Measurements from ENCODE around the gene OR2S2.
"Not testable (repeated sequence)": the region's sequence is repeated elsewhere in the genome, so short reads cannot be mapped to it uniquely, and the experiment has no call there.

The OR2S2 gene

DNA sequence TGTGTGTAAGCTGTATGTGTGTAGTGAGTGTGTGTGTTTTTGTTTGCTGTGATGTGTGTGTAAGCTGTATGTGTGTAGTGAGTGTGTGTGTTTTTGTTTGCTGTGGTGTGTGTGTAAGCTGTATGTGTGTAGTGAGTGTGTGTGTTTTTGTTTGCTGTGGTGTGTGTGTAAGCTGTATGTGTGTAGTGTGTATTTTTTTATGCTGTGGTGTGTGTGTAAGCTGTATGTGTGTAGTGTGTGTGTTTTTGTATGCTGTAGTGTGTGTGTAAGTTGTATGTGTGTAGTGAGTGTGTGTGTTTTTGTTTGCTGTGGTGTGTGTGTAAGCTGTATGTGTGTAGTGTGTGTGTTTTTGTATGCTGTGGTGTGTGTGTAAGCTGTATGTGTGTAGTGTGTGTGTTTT lies 44.5 kb downstream of the OR2S2 start:
- DNase-seq; in situ Hi-C loops (cut with MboI; ENCODE audit: low pct_unique_long_range_greater_than_20kb, low sequenced_read_pairs): not testable (repeated sequence)

DNA sequence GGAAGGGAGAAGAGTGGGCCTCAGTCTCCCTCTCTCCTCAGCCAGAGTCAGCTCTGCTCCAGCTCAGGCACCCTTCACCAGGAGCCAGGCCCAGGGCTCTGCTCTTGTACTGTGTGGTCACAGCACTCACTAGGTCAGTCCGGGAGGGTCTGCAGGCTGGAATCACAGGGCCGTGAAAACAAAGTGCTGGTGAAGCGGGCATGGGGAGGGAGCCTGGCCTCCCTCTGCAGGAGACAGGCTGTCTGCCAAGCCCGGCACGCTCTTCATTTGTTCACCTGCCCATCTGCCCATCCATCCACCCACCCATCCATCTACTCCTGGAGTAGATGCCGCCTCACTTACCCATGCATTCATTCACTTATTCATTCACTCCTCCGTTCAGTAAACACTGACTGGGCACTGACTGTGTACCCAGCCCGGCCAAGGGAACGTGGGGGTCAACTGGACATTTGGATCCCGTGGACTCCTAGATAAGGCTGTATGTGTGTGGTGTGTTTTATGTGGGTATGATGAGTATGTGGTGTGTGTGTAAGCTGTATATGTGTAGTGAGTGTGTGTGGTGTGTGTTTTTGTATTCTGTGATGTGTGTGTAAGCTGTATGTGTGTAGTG lies 45.1 kb downstream of the OR2S2 start:
- no peak for DNase-seq
- in situ Hi-C loops (cut with MboI; ENCODE audit: low pct_unique_long_range_greater_than_20kb, low sequenced_read_pairs): no loop called here

DNA sequence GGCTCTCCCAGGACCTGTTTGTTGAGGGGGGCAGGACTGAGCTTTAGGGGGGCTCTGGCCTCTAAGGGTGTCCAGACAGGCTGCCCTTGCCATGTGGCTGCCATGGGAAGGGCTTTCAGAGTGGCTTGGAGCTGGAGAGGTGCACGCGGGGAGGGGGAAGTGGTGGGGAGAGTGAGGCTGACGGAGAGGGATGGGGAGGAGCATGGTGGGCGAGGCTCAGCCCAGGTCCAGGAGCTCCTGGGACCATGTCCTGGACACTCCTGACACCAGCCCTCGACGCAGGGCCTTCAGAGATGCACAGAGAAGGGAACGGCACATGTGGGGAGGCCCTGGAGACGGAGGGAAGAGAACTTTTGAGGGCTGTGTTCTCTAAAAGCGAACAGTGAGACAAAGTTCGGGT lies 46.3 kb downstream of the OR2S2 start:
- DNase-seq: no peak
- in situ Hi-C loops (cut with MboI; ENCODE audit: low pct_unique_long_range_greater_than_20kb, low sequenced_read_pairs): no loop called here

DNA sequence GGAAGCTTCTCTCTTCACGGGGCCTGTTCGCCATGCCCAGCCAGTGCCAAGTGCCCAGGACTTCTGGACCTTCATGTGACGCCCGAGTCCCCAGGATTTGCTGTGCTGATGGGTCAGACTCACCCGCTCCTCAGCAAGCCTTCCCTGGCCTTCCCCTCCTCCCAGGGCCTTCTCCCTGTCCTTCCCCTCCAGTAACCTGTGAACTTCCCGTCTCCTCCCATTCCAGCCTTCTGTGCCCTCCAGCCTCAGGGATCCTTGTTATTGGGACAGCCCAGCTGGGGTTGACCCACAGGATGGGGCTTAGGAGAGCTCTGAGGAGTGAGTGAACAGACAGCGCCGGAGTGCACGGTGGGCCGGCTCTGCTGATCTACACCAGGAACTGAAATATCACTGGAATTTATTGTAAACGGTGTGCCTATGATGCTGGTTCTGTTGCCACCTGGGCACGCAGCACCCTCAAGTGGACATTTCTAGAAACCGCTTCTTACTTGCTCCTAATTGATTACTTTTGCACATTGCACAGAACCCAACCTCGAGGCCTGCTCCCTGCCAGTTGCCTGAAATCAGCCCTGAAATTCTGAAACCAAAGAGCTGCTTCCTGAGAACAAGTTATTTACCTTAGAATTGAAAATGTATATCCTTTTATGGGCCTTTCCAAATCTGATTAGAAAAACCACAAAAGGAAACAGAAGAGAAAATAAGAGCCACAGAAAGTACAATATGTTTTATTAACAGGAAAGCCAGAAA lies 47.2 kb downstream of the OR2S2 start:
- in situ Hi-C loops (cut with MboI; ENCODE audit: low pct_unique_long_range_greater_than_20kb, low sequenced_read_pairs): no loop called here
- peak; percentile 71 for DNase-seq

DNA sequence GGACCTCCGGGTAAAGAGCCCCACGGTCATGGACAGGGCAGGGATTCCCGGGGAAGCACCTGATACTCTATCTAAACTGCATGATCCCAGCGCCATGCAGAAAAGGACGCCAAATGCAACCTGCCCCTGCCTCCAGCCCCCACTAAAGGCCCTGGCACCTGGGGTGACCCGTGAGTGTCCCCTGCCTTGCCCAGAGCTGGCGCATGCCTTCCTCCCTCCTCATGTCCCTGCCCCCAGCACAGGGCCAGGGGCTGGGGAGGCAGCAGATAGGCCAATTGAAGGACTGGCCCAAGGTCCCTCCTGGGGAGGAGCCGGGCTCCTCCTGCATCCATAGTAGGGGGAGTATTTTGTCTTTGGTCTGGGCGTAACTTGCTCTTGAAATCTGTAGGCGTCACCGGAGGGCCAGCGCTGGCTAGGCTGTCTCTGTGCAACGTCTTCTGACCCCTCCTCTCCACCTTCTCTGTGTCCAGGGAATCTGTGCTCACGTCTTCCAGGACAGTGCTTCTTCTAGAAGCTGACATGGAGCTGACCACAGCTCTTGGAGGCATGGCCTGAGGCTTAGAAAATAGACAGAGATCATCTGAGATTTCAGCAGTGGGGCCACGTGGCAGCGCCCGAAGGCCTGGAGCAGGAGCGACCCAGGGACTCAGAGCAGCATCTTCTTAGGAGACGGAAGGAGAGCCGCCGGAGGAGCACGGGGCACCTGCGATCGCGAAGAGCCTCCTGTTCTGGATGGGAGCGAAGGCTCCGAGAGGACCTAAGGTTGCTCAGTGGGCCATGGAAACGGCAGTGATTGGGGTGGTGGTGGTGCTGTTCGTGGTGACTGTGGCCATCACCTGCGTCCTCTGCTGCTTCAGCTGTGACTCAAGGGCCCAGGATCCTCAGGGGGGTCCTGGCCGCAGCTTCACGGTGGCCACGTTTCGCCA lies 48.0 kb downstream of the OR2S2 start:
- in situ Hi-C loops (cut with MboI; ENCODE audit: low pct_unique_long_range_greater_than_20kb, low sequenced_read_pairs): no loop called here
- DNase-seq: no peak

DNA sequence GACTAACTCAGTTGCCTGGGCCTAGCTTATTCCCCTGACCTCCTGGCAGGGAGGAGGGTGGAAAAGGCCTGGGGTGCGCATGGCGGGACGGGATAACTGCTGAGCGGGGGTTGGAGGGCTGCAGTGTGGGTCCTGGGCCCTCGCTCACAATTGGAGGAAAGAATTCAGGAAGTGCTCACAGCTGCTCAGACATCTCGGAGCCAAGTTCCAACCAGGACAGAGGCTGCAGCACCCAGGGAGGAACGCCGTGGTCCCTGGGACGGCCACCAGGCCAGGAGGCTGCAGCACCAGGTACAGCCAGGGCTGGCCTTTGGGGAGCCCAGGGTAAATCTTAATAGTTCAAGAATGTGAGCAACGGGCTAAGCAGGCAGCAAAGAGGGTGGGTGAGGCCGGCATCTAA lies 48.7 kb downstream of the OR2S2 start, which contains the start of gene SPAAR:
TSS of gene SPAAR (plus strand) at position 217 of the 400 bp plus-strand sequence. CDS start 974 bp downstream, outside the sequence.
- DNase-seq: no peak
- in situ Hi-C loops (cut with MboI; ENCODE audit: low pct_unique_long_range_greater_than_20kb, low sequenced_read_pairs): no loop called here

DNA sequence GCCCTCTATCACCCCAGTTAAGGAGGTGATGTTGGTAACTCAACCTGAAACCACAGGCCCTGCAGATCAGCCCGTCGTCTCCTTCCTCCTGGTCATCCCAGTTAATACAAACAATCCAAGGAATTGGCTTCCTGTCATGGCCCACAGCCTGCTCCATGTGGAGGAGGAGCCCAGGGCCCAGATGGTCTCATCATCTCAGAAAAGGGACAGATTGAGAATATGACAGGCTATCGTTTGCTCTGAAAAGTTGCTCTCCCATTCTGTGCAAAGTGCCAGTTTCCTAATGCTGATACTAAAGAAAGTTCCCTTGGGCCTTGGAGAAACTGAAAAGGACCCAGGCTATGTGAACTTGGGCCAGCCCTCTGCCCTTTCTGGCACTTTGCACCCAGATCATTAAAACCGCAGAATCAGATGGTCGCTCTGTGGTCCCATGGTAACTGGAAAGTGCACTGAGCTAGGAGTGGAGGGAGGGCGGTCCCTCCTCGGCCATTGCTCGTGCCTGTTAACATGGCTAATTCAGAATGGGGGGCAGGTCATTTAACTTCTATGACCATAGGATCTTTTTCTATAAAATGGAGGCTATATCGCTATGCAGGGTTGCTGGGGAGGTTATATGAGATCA lies 49.3 kb downstream of the OR2S2 start:
- no peak for DNase-seq
- in situ Hi-C loops (cut with MboI; ENCODE audit: low pct_unique_long_range_greater_than_20kb, low sequenced_read_pairs): no loop called here

DNA sequence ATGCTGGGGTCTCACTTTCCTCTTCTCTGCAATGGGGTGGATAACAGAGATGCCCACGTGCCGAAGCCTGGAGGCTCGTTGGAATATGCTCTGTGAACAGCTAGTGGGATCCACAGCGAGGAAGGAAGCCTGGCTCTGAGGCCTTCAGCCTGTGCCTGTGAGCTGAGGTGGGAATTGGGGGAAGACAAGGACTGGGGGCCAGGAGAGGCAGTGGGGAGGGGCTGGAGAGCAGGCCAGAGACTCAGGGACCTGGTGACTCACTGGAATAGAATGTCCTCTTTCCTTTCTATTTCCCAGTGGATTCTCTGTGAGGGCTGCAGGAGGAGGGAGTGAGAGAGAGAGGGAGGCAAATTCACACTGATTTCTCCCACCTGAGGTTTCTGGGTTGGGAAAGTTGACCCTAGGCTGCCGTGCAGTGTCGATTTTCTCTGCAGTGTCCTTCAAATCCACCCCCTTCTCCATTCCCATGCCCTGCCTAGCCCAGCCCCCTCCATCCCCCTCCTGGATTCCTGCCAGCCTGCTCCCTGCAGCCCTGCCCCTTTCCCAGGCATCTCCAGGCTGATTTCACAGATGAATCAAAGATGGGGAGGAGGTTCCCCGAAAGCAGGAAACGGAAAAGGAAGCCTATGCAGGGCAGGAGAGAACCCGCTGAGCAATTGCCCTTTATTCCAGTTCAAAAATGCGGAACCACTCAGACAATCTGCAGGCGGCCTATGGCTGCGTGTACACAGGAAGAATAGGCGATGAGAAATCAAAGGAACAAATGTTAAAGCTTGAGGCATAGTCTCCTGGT lies 50.0 kb downstream of the OR2S2 start:
- peak; percentile 85 for DNase-seq
- in situ Hi-C loops (cut with MboI; ENCODE audit: low pct_unique_long_range_greater_than_20kb, low sequenced_read_pairs): no loop called here

Measured in KBM-7 (cell line).